NCI-H2029 treated with DMSO at 0.1 percent for 48 hours (cell line): ENCODE data around the gene KCNN1.
"Not testable (repeated sequence)": the region's sequence is repeated elsewhere in the genome, so short reads cannot be mapped to it uniquely, and the experiment has no call there.

Experiments used
- DNase-seq: peaks from one replicate; lab custom pipeline; 2025; lab: John Stamatoyannopoulos, UW

KCNN1 gene

GRCh38 chr19:18000915-18001776 lies 34.2 kb downstream of the KCNN1 start:
- peak; percentile 31 for DNase-seq

GRCh38 chr19:18001777-18002345 lies 35.0 kb downstream of the KCNN1 start:
- no peak for DNase-seq

- DNase-seq, result no peak
These were observed 35.5 kb downstream of the KCNN1 start for GRCh38 chr19:18002347-18002850.

- not testable (repeated sequence) for DNase-seq
These were observed 38.8 kb downstream of the KCNN1 start for GRCh38 chr19:18005750-18006149.

GRCh38 chr19:18007044-18007916 lies 40.4 kb downstream of the KCNN1 start:
- DNase-seq, result no peak

- peak; percentile 75 for DNase-seq
These were observed 41.2 kb downstream of the KCNN1 start, which contains the start of gene ARRDC2 for GRCh38 chr19:18007917-18008673. TSS of gene ARRDC2 (plus strand) at chr19:18008170. CDS start at chr19:18008311, 141 bp downstream.

GRCh38 chr19:18008814-18009213 lies 41.9 kb downstream of the KCNN1 start:
- no peak for DNase-seq

- no peak for DNase-seq
These were observed 42.6 kb downstream of the KCNN1 start for GRCh38 chr19:18009412-18010066.

- DNase-seq, result no peak
These were observed 43.2 kb downstream of the KCNN1 start for GRCh38 chr19:18010149-18010548.

- DNase-seq, result no peak
These were observed 46.6 kb downstream of the KCNN1 start for GRCh38 chr19:18013210-18014111.

- DNase-seq, result no peak
These were observed 47.3 kb downstream of the KCNN1 start for GRCh38 chr19:18014197-18014596.

- no peak for DNase-seq
These were observed 49.5 kb downstream of the KCNN1 start for GRCh38 chr19:18016209-18016910.

- DNase-seq, result no peak
These were observed 50.6 kb downstream of the KCNN1 start for GRCh38 chr19:18017275-18018083.

GRCh38 chr19:18020212-18021085 lies 53.5 kb downstream of the KCNN1 start:
- no peak for DNase-seq

GRCh38 chr19:18021121-18021755 lies 54.3 kb downstream of the KCNN1 start:
- no peak for DNase-seq

GRCh38 chr19:18023622-18024251 lies 56.8 kb downstream of the KCNN1 start:
- no peak for DNase-seq
